Limb (tissue), 2 donors: ENCODE measurements around the gene CMTM5.

Experiments
- DNase-seq, 2 donors: peaks; one replicate each; pipeline ENCODE4 v3.0.0-alpha.2; 2016; ENCODE audit errors: extremely low spot score in 2 of 2

Gene CMTM5

GRCh38 chr14:23358042-23358441 lies 18.8 kb upstream of the CMTM5 start:
- DNase-seq = no peak

GRCh38 chr14:23358553-23359166 lies 18.2 kb upstream of the CMTM5 start:
- no peak for DNase-seq

DNA sequence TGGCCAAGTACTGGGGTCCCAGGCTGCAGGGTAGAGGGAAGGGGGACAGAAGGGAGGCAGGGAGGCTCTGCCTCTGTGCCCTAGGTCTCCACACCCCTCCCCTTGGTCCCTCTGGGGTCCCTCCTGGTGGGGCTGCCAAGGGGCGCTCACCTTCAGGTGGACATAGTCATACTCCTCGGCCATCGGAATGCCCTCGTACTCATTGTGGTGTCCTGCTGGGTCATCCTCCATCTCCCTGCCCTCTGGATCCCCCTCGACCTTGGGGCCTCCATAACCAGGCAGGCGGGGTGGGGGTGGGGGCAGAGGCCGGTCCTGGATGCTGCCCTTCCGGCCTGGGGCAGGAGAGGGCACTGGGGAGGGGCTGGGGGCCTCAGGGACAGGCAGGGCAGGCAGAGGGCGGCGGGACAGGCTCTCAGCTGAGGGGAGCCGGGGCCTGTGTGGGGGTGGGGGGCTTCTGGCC lies 17.6 kb upstream of the CMTM5 start:
- DNase-seq = no peak

DNA sequence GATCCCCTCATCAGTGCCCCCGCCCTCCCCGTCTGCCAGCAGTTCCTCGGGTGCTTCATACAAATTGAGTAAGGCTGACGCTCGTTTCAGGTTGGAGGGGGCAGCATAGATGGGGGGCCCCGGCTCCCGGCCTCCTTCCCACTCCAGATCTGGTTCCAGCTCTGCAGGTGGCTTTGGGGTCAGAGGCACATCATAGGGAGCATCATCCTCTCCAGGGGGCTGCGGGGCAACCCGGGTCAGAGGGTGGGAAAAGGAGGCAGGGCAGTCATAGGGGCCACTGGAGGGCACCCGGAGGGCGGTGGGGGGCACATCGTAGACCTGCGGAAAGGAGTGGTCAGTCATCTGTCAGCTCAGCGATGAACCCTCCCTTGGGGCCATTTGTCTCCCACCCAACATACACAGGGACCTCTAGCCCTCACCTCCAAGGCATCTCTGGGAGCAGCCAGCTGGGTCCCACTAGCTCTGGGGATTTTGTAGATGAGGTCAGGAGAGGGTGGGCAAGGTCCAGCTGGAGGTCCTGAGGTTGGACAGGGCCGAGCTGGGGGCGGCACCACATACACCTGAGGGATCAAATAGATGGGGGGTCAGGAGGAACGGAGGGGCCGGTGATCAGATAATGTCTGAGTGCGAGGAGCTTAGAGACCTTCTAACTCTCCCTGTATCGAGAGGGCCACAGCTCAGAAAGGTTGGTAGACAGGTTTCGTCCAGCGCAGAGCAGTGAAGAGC lies 17.0 kb upstream of the CMTM5 start:
- no peak for DNase-seq

DNA sequence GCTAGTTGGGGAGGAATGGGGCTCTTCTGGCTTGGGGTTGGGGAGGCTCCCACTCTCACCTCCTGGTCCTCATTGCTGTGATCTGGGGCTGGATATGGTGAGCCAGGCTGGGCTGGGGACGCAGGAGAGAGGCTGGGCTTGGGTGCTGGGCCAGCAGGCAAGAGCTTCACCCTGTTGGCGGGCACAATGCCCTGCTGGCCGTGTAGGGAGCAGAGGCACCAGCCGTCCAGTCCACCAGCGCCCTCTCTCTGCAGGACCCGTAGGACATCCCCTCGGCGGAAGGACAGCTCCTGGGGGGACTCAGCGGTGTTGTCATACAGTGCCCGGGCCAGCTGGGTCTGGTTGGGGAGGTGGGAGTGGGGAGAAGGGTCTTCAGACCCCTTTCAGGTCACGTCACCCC lies 16.4 kb upstream of the CMTM5 start:
- no peak for DNase-seq

GRCh38 chr14:23361320-23361719 lies 15.5 kb upstream of the CMTM5 start:
- no peak for DNase-seq

DNA sequence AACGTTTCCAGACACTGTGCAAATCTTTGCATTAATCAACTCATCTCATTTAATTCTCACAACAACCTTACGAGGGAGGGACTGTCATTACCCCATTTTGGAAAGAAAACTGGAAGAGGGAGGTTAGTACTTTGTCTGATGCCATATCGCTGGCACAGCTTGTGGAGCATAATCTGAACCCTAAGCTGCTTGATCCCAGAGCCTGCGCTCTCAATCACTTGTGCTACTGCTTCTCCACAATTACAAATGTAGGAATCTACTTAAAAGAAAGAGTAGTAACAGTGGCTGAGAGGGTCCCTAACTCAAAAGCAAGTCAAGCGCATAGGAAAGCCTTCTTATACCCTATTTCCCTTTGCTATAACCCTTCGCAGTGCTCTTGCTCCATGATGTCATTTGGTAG lies 15.1 kb upstream of the CMTM5 start:
- DNase-seq = no peak

DNA sequence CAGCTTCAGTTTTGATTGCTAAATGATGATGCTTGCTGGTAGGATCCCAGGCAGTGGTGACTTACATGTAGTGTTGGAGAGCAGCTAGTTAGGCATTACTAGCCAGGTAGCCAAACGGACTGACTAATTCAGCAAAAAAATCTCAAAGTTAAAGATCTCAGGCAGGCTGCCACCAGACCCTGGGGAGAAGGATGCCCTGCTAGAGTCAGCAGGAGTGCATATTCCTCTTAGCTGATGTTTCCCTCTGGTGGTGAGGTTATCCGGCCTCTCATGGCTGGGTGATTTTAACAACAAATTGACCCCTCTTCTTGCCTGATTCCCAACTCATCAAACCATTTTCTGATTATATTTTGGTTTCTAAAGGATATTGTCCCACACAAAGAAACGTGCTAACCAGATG lies 14.6 kb upstream of the CMTM5 start:
- DNase-seq = peak in 1 of 2 donors; percentile 18

DNA sequence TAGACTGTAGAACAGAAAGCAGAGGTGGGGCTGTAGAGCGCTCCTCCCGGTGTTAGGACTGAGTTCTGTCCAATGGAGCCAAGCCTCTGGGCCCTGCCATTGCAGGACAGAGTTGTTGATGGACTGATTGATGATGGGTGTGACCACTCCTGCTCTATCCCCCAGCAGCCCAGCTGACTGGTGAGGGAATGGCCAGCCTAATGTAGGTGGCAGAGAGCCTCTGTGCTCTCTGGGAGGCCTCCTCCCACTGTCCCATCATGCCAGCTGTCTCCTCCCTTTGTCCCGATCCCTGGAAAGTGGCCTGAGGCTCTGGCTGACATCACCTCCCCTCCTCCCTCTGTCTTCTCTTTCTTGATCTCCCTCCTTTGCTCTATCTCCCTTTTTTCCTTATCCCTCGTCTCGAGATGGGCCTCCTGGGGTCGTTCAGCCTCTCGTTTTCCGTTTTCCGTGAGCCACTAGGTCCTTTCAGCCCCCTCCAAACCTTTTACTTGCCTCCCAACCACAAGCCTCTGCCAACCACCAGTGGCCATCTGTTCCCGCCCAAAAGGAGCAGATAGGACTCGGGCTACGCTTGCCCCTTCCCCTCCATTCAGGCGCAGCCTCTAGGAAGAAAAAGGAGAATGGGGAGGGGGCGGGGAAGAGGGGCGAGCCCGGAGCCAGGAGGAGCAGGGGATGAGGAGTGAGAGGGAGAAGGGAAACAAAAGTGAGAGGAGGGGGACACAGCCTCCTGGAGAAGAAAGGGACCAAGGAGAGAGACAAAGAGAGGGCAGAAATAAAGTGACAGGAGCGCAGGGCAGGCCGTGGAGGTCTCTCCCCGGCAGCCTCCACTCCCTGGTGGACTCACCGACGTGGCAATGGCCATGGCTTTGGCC lies 12.4 kb upstream of the CMTM5 start:
- peak in 1 of 2 donors; percentile 69 for DNase-seq

DNA sequence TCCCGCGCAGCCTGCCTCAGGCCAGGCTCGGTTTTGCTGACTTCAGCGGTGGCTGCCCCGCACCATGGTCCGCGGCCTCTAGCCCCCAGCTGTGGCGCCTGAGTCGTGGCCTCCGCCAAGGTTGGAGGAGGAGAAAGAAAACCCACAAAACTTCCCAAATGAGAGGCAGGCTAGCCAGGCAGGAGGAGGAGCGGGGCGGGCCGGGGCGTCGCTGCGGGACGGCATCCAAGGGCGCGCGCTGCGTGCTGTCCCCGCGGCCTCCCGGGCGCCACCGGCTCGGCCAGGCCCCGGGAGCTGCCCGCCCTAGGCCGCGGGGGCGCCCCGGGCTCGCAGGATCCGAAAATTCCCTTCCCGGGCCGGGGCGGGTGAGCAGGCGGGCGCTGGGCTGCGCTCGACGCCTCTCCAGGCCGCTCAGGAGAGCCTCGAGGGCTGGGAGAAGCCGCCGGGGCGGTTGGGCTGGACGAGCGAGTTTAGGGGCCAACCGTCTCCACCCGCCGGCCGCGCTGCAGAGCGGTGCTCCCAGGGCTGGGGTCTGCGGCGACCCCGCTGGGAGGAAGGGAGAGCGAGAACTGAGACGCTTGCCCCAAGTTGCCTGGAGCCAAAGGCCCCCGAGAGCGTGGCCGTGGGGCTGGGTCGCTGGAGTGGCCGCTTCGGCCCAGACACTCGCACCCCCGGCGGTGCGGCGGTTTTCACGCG lies 11.7 kb upstream of the CMTM5 start, which contains the start of gene EFS:
EFS (minus strand) TSS at position 137 of the 696 bp plus-strand sequence. CDS start 147 bp downstream, outside the sequence.
- DNase-seq = peak in 1 of 2 donors; percentile 70

DNA sequence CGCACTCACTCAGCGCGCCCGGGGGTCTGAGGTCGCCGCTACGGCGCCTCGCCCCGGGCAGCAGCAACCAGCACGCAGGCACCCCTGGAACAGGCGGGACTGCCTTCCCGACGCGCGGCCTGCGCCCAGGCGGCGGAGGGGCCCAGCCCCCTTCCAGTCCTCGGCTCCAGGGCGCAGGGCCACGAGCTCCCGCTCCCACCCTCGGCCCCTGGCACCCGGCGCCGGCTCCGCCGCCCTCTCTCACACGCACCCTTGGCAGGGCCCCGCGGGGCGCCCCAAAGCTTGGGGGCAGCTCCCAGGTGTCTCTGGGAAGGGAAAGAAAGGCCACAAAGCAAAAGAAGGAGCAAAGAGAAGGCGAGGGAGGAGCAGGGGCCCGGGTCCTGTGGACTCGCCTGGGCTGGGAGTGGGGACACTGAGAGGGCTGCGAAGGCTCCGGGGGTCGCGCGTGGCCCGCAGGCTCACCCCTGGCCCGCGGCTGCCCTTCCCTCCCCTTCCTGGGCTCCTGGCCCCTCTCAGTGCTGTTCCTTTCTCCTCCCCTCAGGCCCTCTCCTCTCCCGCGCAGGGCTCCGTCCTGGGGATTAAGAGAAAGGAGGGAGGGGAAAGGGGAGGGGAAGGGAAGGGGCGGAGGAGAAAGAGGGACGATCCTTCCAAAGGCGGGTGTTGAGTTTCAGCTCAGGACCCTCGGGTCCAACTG lies 11.0 kb upstream of the CMTM5 start:
- peak; percentile 88 to 91 for DNase-seq

GRCh38 chr14:23366426-23366921 lies 10.4 kb upstream of the CMTM5 start:
- DNase-seq = peak; percentile 79 to 88

DNA sequence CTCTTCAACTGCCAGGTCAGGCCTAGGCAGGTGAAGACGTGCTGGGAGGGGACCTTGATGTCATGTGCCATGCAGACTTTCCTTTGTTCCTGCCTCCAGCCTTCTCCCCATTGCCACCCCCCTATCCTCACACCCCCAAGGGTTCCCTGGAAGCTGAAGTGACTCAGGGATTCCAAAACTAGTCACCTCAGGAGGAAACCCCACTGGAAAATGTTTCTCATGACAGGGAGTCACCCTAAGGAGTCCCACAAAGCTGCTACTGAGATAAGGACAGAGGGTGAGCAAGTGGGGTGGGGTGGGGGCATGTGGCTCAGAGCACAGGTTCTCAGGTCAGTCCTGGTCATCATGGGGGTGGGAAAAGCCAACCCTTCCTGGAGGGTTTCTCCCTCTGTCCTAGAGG lies 6.6 kb upstream of the CMTM5 start:
- no peak for DNase-seq

GRCh38 chr14:23371865-23372264 lies 5.0 kb upstream of the CMTM5 start:
- no peak for DNase-seq

DNA sequence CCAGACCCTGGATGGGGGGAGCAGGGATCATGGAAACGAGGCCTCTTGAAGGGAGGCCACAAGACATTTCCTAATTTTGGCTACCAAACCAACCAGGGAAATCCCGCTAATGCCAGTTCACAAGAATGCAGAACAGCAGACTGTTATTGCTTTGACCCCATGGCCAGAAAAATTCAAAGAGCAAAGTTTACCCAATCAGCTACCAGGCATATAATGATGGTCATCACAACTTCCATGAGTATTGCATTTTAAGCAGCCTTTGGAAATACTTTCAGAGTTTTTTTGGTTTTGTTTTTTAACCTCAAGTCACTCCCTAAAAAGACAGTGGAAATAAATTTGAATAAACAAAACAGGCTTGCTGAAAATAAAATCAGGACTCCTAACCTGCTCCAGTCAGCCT lies 4.3 kb upstream of the CMTM5 start, which contains the start of gene IL25:
IL25 (plus strand) TSS at position 301 of the 400 bp plus-strand sequence.
- no peak for DNase-seq

GRCh38 chr14:23373041-23373440 lies 3.8 kb upstream of the CMTM5 start:
- no peak for DNase-seq

DNA sequence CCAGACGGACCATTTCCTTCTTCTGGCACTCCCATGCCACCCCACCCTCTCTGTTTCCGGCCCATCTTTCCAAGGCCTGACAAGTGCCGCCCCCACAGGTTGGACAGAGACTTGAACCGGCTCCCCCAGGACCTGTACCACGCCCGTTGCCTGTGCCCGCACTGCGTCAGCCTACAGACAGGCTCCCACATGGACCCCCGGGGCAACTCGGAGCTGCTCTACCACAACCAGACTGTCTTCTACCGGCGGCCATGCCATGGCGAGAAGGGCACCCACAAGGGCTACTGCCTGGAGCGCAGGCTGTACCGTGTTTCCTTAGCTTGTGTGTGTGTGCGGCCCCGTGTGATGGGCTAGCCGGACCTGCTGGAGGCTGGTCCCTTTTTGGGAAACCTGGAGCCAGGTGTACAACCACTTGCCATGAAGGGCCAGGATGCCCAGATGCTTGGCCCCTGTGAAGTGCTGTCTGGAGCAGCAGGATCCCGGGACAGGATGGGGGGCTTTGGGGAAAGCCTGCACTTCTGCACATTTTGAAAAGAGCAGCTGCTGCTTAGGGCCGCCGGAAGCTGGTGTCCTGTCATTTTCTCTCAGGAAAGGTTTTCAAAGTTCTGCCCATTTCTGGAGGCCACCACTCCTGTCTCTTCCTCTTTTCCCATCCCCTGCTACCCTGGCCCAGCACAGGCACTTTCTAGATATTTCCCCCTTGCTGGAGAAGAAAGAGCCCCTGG lies 1.2 kb upstream of the CMTM5 start:
- DNase-seq = no peak

GRCh38 chr14:23377198-23377550 lies 328 bp downstream of the CMTM5 start:
- no peak for DNase-seq

- no peak for DNase-seq
These were observed 1.0 kb downstream of the CMTM5 start for GRCh38 chr14:23377573-23378563.
